T-helper 1 cell treated with Interleukin-12 subunit alpha and Interleukin-12 subunit beta and Interleukin-4 antibody, amounts not matched to agents 30 μg/mL and 1 μg/mL, for 36 hours (primary cell): ENCODE data around the gene FGD3.

Source experiments
- H3K27ac Mint-ChIP-seq: one replicate; pipeline ENCODE4 v1.8.0; 2021; ENCODE audit warnings: mild to moderate bottlenecking, mixed read lengths
- H3K27me3 Mint-ChIP-seq: one replicate; pipeline ENCODE4 v1.8.0; 2021; ENCODE audit warnings: low read depth, mixed read lengths
- H3K36me3 Mint-ChIP-seq: one replicate; pipeline ENCODE4 v1.8.0; 2021; ENCODE audit warnings: low read depth, mixed read lengths
- H3K4me1 Mint-ChIP-seq: one replicate; pipeline ENCODE4 v1.8.0; 2021; ENCODE audit warnings: low read depth, mixed read lengths
- H3K4me3 Mint-ChIP-seq: one replicate; pipeline ENCODE4 v1.8.0; 2021; ENCODE audit warnings: mild to moderate bottlenecking, moderate library complexity, mixed read lengths
- H3K9me3 Mint-ChIP-seq: one replicate; pipeline ENCODE4 v1.8.0; 2021; ENCODE audit warnings: mixed read lengths

Gene FGD3

DNA sequence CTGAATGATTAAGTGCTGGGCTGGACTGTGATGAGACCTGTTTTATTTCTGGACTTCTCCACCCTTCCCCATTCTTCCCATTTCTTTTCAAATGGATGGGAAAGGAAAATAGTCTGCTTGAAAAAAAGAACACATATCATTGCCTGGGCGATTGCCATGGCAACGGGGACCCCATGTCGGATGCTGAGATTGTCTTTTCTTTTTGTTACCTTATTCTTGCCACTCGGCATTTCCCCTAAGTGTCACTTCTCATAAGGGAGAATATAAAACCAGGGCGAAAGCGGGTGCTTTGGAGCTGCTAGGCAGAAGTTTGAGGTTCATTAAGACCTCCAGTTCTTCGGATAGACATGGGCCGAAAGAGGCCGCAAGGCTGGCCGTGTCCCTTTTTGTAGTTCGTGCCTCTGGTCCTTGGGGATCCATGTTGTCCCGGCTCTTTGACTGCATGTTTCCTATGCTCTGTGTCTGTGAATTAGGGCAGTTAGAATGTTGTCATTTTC, 763 bp downstream of the FGD3 start:
- H3K4me3 Mint-ChIP-seq, result peak overlapping the region; percentile 80
- H3K27ac Mint-ChIP-seq, result no peak overlapping the region
- peaks cover 19% of the 10 kb centered on the region for H3K4me1 Mint-ChIP-seq
- no peaks in the 10 kb centered on the region for H3K9me3 Mint-ChIP-seq
- peaks cover 5% of the 10 kb centered on the region for H3K36me3 Mint-ChIP-seq
- H3K27me3 Mint-ChIP-seq, result peaks cover 24% of the 10 kb centered on the region

- Mint-ChIP-seq H3K27me3 (peaks cover 24% of the 10 kb centered on the region), H3K9me3 (no peaks in the 10 kb centered on the region), H3K27ac (no peak overlapping the region), H3K4me3 (no peak overlapping the region), H3K36me3 (peaks cover 5% of the 10 kb centered on the region), H3K4me1 (peaks cover 22% of the 10 kb centered on the region)
Observed at GRCh38 chr9:92948632-92949031, 1.3 kb downstream of the FGD3 start.

- peaks cover 30% of the 10 kb centered on the region for H3K4me1 Mint-ChIP-seq
- H3K36me3 Mint-ChIP-seq, result peaks cover 5% of the 10 kb centered on the region
- H3K9me3 Mint-ChIP-seq, result no peaks in the 10 kb centered on the region
- no peak overlapping the region for H3K4me3 Mint-ChIP-seq
- peaks cover 24% of the 10 kb centered on the region for H3K27me3 Mint-ChIP-seq
- no peak overlapping the region for H3K27ac Mint-ChIP-seq
Observed at GRCh38 chr9:92949266-92949982, 2.1 kb downstream of the FGD3 start.

GRCh38 chr9:92950359-92950955, 3.1 kb downstream of the FGD3 start:
- Mint-ChIP-seq H3K36me3 (peaks cover 7% of the 10 kb centered on the region), H3K27me3 (peaks cover 24% of the 10 kb centered on the region), H3K27ac (no peak overlapping the region), H3K4me3 (no peak overlapping the region), H3K4me1 (peaks cover 37% of the 10 kb centered on the region), H3K9me3 (no peaks in the 10 kb centered on the region)

DNA sequence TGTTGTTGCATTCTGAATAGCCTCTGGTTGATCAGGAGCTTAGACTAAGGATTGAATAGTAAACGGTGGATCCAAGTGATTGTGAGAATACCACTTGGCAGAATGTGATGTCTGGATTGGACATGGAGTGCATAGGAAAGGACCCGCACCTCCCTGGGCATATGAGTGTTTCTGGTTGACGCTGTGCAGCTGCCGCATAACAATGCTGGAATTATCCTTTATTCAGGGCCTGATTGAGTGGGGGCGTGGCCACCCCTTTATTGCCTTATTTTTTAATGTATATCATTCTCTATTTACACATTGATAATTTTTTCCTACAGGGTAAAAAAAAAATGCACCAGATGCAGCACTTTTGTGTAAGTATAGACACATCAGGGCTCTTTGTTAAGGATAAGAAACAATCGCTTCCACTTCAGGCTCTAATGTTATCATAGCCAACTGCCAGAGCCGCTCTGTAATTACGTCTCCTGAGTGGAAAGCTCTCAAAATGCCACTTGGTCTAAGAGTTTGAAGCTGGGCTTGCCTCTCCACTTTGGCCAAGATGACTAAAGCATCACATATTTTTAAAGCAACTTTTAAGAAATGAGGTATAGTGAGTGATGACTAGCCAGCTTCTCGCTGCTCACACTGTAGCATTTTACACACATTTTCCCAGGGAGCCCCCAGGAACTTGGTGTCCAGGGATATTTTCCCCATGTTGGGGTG, 5.7 kb downstream of the FGD3 start:
- Mint-ChIP-seq H3K27me3 (peaks cover 13% of the 10 kb centered on the region), H3K4me1 (peaks cover 47% of the 10 kb centered on the region), H3K27ac (peak overlapping the region; percentile 83), H3K36me3 (peaks cover 4% of the 10 kb centered on the region), H3K4me3 (peak overlapping the region; percentile 76), H3K9me3 (no peaks in the 10 kb centered on the region)

- no peaks in the 10 kb centered on the region for H3K9me3 Mint-ChIP-seq
- peaks cover 46% of the 10 kb centered on the region for H3K4me1 Mint-ChIP-seq
Observed at GRCh38 chr9:92954049-92954861, 6.9 kb downstream of the FGD3 start.

GRCh38 chr9:92954886-92955285, 7.6 kb downstream of the FGD3 start:
- Mint-ChIP-seq H3K4me3 (peak overlapping the region; percentile 76), H3K9me3 (no peaks in the 10 kb centered on the region), H3K4me1 (peaks cover 46% of the 10 kb centered on the region), H3K36me3 (peaks cover 4% of the 10 kb centered on the region), H3K27me3 (peaks cover 6% of the 10 kb centered on the region), H3K27ac (peak overlapping the region; percentile 83)

More at GRCh38 chr9:92954049-92954861, 6.9 kb downstream of the FGD3 start:
- Mint-ChIP-seq H3K27me3 (peaks cover 8% of the 10 kb centered on the region), H3K27ac (peak overlapping the region; percentile 83), H3K36me3 (peaks cover 4% of the 10 kb centered on the region), H3K4me3 (peak overlapping the region; percentile 76)

GRCh38 chr9:92960561-92961290, 13.4 kb downstream of the FGD3 start:
- Mint-ChIP-seq H3K27ac (peak overlapping the region; percentile 91), H3K4me1 (peaks cover 47% of the 10 kb centered on the region), H3K4me3 (no peak overlapping the region), H3K9me3 (peaks cover 10% of the 10 kb centered on the region), H3K36me3 (peaks cover 28% of the 10 kb centered on the region), H3K27me3 (no peaks in the 10 kb centered on the region)

GRCh38 chr9:92961627-92962302, 14.4 kb downstream of the FGD3 start:
- H3K27me3 Mint-ChIP-seq, result no peaks in the 10 kb centered on the region
- peak overlapping the region; percentile 52 for H3K4me3 Mint-ChIP-seq
- H3K4me1 Mint-ChIP-seq, result peaks cover 43% of the 10 kb centered on the region
- H3K27ac Mint-ChIP-seq, result peak overlapping the region; percentile 91
- H3K9me3 Mint-ChIP-seq, result peaks cover 10% of the 10 kb centered on the region
- peaks cover 37% of the 10 kb centered on the region for H3K36me3 Mint-ChIP-seq

GRCh38 chr9:92962303-92962649, 15.0 kb downstream of the FGD3 start:
- Mint-ChIP-seq H3K27me3 (no peaks in the 10 kb centered on the region), H3K27ac (peak overlapping the region; percentile 91), H3K4me3 (peak overlapping the region; percentile 52), H3K36me3 (peaks cover 42% of the 10 kb centered on the region), H3K9me3 (peaks cover 10% of the 10 kb centered on the region), H3K4me1 (peaks cover 42% of the 10 kb centered on the region)

DNA sequence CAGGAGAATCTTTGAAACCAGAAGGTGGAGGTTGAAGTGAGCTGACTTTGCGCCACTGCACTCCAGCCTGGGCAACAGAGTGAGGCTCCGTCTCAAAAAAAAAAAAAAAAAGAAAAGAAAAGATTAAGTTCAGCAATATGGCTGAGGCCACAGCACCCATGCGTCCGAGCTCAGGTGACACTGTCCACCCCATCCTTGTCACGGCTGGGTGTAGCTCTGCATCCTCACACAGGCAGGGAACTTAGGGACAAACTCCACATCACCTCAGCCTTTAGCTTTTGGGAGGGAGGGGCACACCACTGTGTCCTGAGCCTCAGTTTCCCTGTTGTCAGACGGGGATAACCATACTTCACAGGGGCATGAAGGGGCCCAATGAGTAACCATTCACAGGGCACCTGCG, 15.5 kb downstream of the FGD3 start:
- Mint-ChIP-seq H3K4me1 (peaks cover 42% of the 10 kb centered on the region), H3K36me3 (peaks cover 44% of the 10 kb centered on the region), H3K9me3 (peaks cover 10% of the 10 kb centered on the region), H3K27me3 (no peaks in the 10 kb centered on the region), H3K27ac (peak overlapping the region; percentile 91), H3K4me3 (no peak overlapping the region)

- H3K4me1 Mint-ChIP-seq, result peaks cover 52% of the 10 kb centered on the region
- H3K27me3 Mint-ChIP-seq, result no peaks in the 10 kb centered on the region
- peak overlapping the region; percentile 96 for H3K4me3 Mint-ChIP-seq
- peaks cover 10% of the 10 kb centered on the region for H3K9me3 Mint-ChIP-seq
- peak overlapping the region; percentile 100 for H3K27ac Mint-ChIP-seq
- H3K36me3 Mint-ChIP-seq, result peaks cover 47% of the 10 kb centered on the region
Observed at GRCh38 chr9:92963831-92964606, 16.7 kb downstream of the FGD3 start.
